Endothelial cell of umbilical vein (primary cell): Measurements from ENCODE around the gene CCNA1. TPM values are rescaled to one million over a fixed set of nuclear protein-coding genes. Genes with fewer than 3 reads are reported as not detected.

Experiments used
- BruUV-seq: library from RNA; stranded (reverse); fragments of 400-500 nt; replicated peaks from 2 replicates; lab custom pipeline; 2021; lab: Mats Ljungman, UMichigan
- CTCF ChIA-PET: fragments of 300-600, 350-600 bp; sonication (Branson Sonifier 250); formaldehyde crosslinking; loops from one replicate; lab custom pipeline; 2021; ENCODE audit warnings: antibody characterized with exemption, inconsistent platforms; lab: Charles Lee
- POLR2A ChIA-PET: fragments of 300-600, 350-600 bp; sonication (Branson Sonifier 250); formaldehyde crosslinking; loops from one replicate; lab custom pipeline; 2021; ENCODE audit warnings: antibody characterized with exemption, inconsistent platforms; lab: Charles Lee
- DNase-seq: peaks from one replicate; pipeline ENCODE4 v3.0.0-alpha.2; 2011; ENCODE audit warnings: low read depth, low spot score
- FAIRE-seq: peaks from 2 replicates; lab custom pipeline; 2011; peaks lifted over from hg19 to GRCh38; lab: Jason Lieb, UNC
- H2AFZ ChIP-seq: 2 replicates; pipeline ENCODE4 v1.6.0; 2012; ENCODE audit warnings: low read depth, low read length, control low read depth, inconsistent platforms
- H3K27ac ChIP-seq: 2 replicates; pipeline ENCODE4 v1.5.1; 2011; ENCODE audit warnings: low read depth, mild to moderate bottlenecking, control low read depth, low read length, moderate library complexity; ENCODE audit not compliant: insufficient read depth
- H3K27me3 ChIP-seq, 2 experiments: 2 replicates each; pipeline versions ENCODE4 v1.6.0 to v1.6.1; 2011; ENCODE audit warnings: low read length in 2 of 2, mixed read lengths in 1 of 2; ENCODE audit not compliant: control insufficient read depth in 2 of 2, insufficient read depth in 2 of 2
- H3K36me3 ChIP-seq, 2 experiments: 2 replicates in 1 of 2; 3 replicates in 1 of 2; pipeline ENCODE4 v1.5.1; 2011; ENCODE audit warnings: low read length in 2 of 2, mild to moderate bottlenecking in 1 of 2, moderate library complexity in 1 of 2; ENCODE audit not compliant: control insufficient read depth in 2 of 2, insufficient read depth in 2 of 2; ENCODE audit errors: extremely low read depth in 1 of 2
- H3K4me1 ChIP-seq: 3 replicates; pipeline ENCODE4 v1.5.1; 2011; ENCODE audit warnings: mild to moderate bottlenecking, low read length; ENCODE audit not compliant: control insufficient read depth, insufficient read depth; ENCODE audit errors: extremely low read depth
- H3K4me2 ChIP-seq: 2 replicates; pipeline ENCODE4 v1.6.1; 2011; ENCODE audit warnings: low read length, control low read depth, mixed read lengths; ENCODE audit not compliant: insufficient read depth
- H3K4me3 ChIP-seq, 3 experiments: fragments of 200-600 bp in 1 of 3; sonication (generic), shearing (Covaris generic) in 1 of 3; replicated peaks in 1 of 3; 2 replicates each; pipeline ENCODE4 v1.5.1; 2011 to 2016; ENCODE audit warnings: control low read depth in 3 of 3, low read length in 3 of 3, mild to moderate bottlenecking in 2 of 3, inconsistent platforms in 1 of 3, low read depth in 1 of 3, moderate library complexity in 1 of 3; ENCODE audit not compliant: insufficient read depth in 1 of 3
- H3K79me2 ChIP-seq: 2 replicates; pipeline ENCODE4 v1.6.0; 2012; ENCODE audit warnings: low read length, inconsistent platforms; ENCODE audit not compliant: control insufficient read depth, insufficient read depth
- H3K9ac ChIP-seq: replicated peaks from 2 replicates; pipeline ENCODE3; 2011; ENCODE audit warnings: low read length, control low read depth; ENCODE audit not compliant: insufficient read depth; ENCODE audit errors: extremely low read depth
- H3K9me1 ChIP-seq: replicated peaks from 3 replicates; pipeline ENCODE4 v1.6.0; 2011; ENCODE audit warnings: mild to moderate bottlenecking, low read length; ENCODE audit not compliant: control insufficient read depth, insufficient read depth; ENCODE audit errors: extremely low read depth
- H3K9me3 ChIP-seq: replicated peaks from 2 replicates; pipeline ENCODE4 v1.5.1; 2012; ENCODE audit warnings: low read length, inconsistent platforms; ENCODE audit not compliant: control insufficient read depth, insufficient read depth
- H4K20me1 ChIP-seq: replicated peaks from 2 replicates; pipeline ENCODE3; 2011; ENCODE audit warnings: mild to moderate bottlenecking, low read length; ENCODE audit not compliant: control insufficient read depth, insufficient read depth; ENCODE audit errors: extremely low read depth
- EZH2 ChIP-seq: IDR thresholded peaks from 2 replicates; pipeline ENCODE4 v1.6.1; 2012; ENCODE audit warnings: borderline replicate concordance, low read depth, mild to moderate bottlenecking, moderate library complexity, low read length, inconsistent platforms; ENCODE audit not compliant: severe bottlenecking
- FOS ChIP-seq: IDR thresholded peaks from 2 replicates; pipeline ENCODE4 v1.6.1; 2011; ENCODE audit warnings: mild to moderate bottlenecking, low read length, moderate library complexity, borderline replicate concordance; ENCODE audit not compliant: insufficient read depth
- GATA2 ChIP-seq: IDR thresholded peaks from 2 replicates; pipeline ENCODE4 v1.7.0; 2011; ENCODE audit warnings: low read depth, mild to moderate bottlenecking, moderate library complexity, mixed read lengths, low read length; ENCODE audit not compliant: insufficient read length, insufficient read depth
- JUN ChIP-seq: IDR thresholded peaks from 2 replicates; pipeline ENCODE4 v1.6.1; 2011; ENCODE audit warnings: borderline replicate concordance, low read depth; ENCODE audit not compliant: insufficient read length, insufficient read depth
- MYC ChIP-seq: IDR thresholded peaks from one replicate; pipeline ENCODE4 v1.6.1; 2011; ENCODE audit warnings: mild to moderate bottlenecking, low read depth, low read length
- POLR2A ChIP-seq: IDR thresholded peaks from 2 replicates; pipeline ENCODE4 v1.6.1; 2012; ENCODE audit warnings: low read depth, mild to moderate bottlenecking, control low read depth, low read length
- POLR2AphosphoS5 ChIP-seq: IDR thresholded peaks from 2 replicates; pipeline ENCODE4 v1.6.1; 2012; ENCODE audit warnings: low read depth, mild to moderate bottlenecking, control low read depth, low read length, moderate library complexity; ENCODE audit not compliant: insufficient read depth
- dilution Hi-C: fragments of 300-500 bp; cut with MboI; formaldehyde crosslinking; loops from one replicate; pipeline ENCODE4 v1.15.0; 2019; ENCODE audit warnings: low sequenced_read_pairs; ENCODE audit not compliant: extremely low pct_ligation_motif_present
- intact Hi-C: fragments of 100-400 bp; cut with micrococcal nuclease; formaldehyde crosslinking; loops from one replicate; pipeline ENCODE4 v1.10.0; 2022
- polyA plus RNA-seq, 4 experiments: library from polyadenylated mRNA; depleted of rRNA in 3 of 4; stranded (reverse) in 3 of 4; unstranded in 1 of 4; fragments of >200 nt; gene quantifications; 2 replicates each; pipeline versions ENCODE4 v1.2.1 to v1.2.3, GENCODE V29; 2011 to 2012; ENCODE audit warnings: missing spikeins in 1 of 4
- total RNA-seq: library from RNA; stranded (reverse); gene quantifications from 2 replicates; pipeline ENCODE4 v1.2.3, GENCODE V29; 2021
- TF ChIP-seq, protein P1 (sequence below): IDR thresholded peaks from 2 replicates; pipeline ENCODE4 v1.6.1; 2011; ENCODE audit not compliant: insufficient read depth, insufficient read length
- TF ChIP-seq, protein P2 (sequence below), 2 donors: IDR thresholded peaks; 1 replicate in 1 of 2; 2 replicates in 1 of 2; pipeline ENCODE4 v1.5.1; 2011; ENCODE audit warnings: low read length in 2 of 2, mild to moderate bottlenecking in 2 of 2, moderate library complexity in 2 of 2, control low read depth in 1 of 2, inconsistent platforms in 1 of 2, low read depth in 1 of 2; ENCODE audit not compliant: insufficient read depth in 1 of 2; ENCODE audit errors: extremely low read depth in 1 of 2

Gene CCNA1
- total and polyA plus RNA-seq, 2 donors (not counting 3 experiments of a cell fraction or from before 2014, with no cell fraction given), result 0.46 to 2.8 TPM

DNA sequence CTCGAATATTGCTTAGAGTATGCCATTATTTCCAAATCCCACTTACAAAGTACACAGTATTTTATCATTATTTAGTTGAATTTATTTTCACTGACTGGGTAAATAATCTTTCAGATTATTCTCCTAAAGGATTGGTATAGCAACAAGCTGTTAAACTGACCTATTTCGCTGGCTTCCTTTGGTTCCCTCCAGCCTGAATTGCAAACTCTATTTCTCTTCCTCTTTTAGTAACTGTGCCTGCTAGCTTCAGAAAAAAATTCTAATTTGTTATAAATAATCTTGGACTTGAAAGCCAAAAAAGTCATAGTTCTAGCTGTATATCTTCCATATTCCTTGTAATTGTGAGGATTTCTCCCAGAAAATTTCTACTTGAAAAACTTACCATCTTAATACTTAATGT lies 15.0 kb upstream of the CCNA1 start:
- intact Hi-C loops, result no loop called here

More for the DNA sequence above, 15.0 kb upstream of the CCNA1 start:
- no peaks in the 10 kb centered on the region for H3K9me3 ChIP-seq
- H3K27me3 ChIP-seq, result no peaks in the 10 kb centered on the region
- FAIRE-seq, result no peak
- H3K27ac ChIP-seq, result peak overlapping the region; percentile 72
- no peaks in the 10 kb centered on the region for H3K79me2 ChIP-seq
- BruUV-seq, result no TSS peak
- H3K4me1 ChIP-seq, result peaks cover 32% of the 10 kb centered on the region
- peak overlapping the region in 2 of 3 experiments; percentile 23 to 47 for H3K4me3 ChIP-seq
- no peaks in the 10 kb centered on the region for H3K36me3 ChIP-seq
- dilution Hi-C loops, result no loop called here
- TF ChIP-seq MYC, result no peak
- TF ChIP-seq EZH2, result no peak
- no peak for TF ChIP-seq JUN
- no peak for TF ChIP-seq FOS
- TF ChIP-seq GATA2, result no peak
- TF ChIP-seq, protein P1, sequence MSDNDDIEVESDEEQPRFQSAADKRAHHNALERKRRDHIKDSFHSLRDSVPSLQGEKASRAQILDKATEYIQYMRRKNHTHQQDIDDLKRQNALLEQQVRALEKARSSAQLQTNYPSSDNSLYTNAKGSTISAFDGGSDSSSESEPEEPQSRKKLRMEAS, result no peak
- no peak for TF ChIP-seq POLR2A
- TF ChIP-seq, protein P2, sequence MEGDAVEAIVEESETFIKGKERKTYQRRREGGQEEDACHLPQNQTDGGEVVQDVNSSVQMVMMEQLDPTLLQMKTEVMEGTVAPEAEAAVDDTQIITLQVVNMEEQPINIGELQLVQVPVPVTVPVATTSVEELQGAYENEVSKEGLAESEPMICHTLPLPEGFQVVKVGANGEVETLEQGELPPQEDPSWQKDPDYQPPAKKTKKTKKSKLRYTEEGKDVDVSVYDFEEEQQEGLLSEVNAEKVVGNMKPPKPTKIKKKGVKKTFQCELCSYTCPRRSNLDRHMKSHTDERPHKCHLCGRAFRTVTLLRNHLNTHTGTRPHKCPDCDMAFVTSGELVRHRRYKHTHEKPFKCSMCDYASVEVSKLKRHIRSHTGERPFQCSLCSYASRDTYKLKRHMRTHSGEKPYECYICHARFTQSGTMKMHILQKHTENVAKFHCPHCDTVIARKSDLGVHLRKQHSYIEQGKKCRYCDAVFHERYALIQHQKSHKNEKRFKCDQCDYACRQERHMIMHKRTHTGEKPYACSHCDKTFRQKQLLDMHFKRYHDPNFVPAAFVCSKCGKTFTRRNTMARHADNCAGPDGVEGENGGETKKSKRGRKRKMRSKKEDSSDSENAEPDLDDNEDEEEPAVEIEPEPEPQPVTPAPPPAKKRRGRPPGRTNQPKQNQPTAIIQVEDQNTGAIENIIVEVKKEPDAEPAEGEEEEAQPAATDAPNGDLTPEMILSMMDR (IDR thresholded peaks at IDR 0.05; ENCODE audit: extremely low read depth in 1 of 2, insufficient read depth in 1 of 2, low read depth in 1 of 2, low read length in 2 of 2), result no peak
- TF ChIP-seq POLR2AphosphoS5, result no peak
- H2AFZ ChIP-seq, result no peak overlapping the region
- H3K4me2 ChIP-seq, result peak overlapping the region; percentile 83
- DNase-seq, result no peak
- H4K20me1 ChIP-seq, result no peaks in the 10 kb centered on the region
- peak overlapping the region; percentile 72 for H3K9ac ChIP-seq
- no peaks in the 10 kb centered on the region for H3K9me1 ChIP-seq
- ChIA-PET POLR2A (no interaction called here), CTCF (interaction anchor here (0.7 to 7.0 kb wide), 11 partner anchors 9 to 438 kb away, joined by 3 to 120 read pairs (median 4); partner anchors contain the start of genes CCNA1 and SPART)
